Activated naive CD4-positive, alpha-beta T cell treated with anti-CD3 and anti-CD28 coated beads, Interleukin-2, amount 50 U/mL, for 72 hours (primary cell): ENCODE measurements around the gene MCOLN3. TPM values are rescaled to one million over a fixed set of nuclear protein-coding genes. Genes with fewer than 3 reads are reported as not detected.
A peak's percentile ranks its signal among the peaks of the same experiment; 100 is the strongest.
"Not testable (repeated sequence)": the region's sequence is repeated elsewhere in the genome, so short reads cannot be mapped to it uniquely, and the experiment has no call there.

Experiments
- ATAC-seq, 2 donors: fragments of 150-1000 bp; cut with Tn5 transposase; 2 replicates each; pipeline ENCODE4 v1.10.0; 2021; ENCODE audit warnings: mild to moderate bottlenecking in 2 of 2, moderate library complexity in 2 of 2
- DNase-seq, 2 donors: peaks; one replicate each; pipeline ENCODE4 v3.0.0; 2021 to 2022; ENCODE audit warnings: low spot score in 2 of 2
- H3K27ac Mint-ChIP-seq, 2 donors: one replicate each; pipeline ENCODE4 v1.8.0; 2022; ENCODE audit warnings: mild to moderate bottlenecking in 2 of 2, mixed read lengths in 2 of 2
- H3K36me3 Mint-ChIP-seq, 2 donors: one replicate each; pipeline ENCODE4 v1.8.0; 2022; ENCODE audit warnings: mixed read lengths in 2 of 2
- H3K9me3 Mint-ChIP-seq, 2 donors: one replicate each; pipeline ENCODE4 v1.8.0; 2022; ENCODE audit warnings: mixed read lengths in 2 of 2
- total RNA-seq, 2 donors: library from RNA; stranded (reverse); gene quantifications; one replicate each; pipeline ENCODE4 v1.2.3, GENCODE V29; 2022

The MCOLN3 gene
- total RNA-seq, 2 donors from 2014 or later: 0.16 to 0.27 TPM

GRCh38 chr1:85015826-85016225 is 32.5 kb downstream of the MCOLN3 start:
- Mint-ChIP-seq H3K36me3 (peaks cover 0 to 2% of the 10 kb centered on the region in 2 donors), H3K27ac (no peak overlapping the region), H3K9me3 (peaks cover under 1 to 1% of the 10 kb centered on the region in 2 donors)
- ATAC-seq (no peak), DNase-seq (no peak)

- Mint-ChIP-seq H3K36me3 (peaks cover 20 to 44% of the 10 kb centered on the region in 2 donors), H3K9me3 (peaks cover 26 to 27% of the 10 kb centered on the region in 2 donors)
- not testable (repeated sequence) for DNase-seq, H3K27ac Mint-ChIP-seq, ATAC-seq
Measured at GRCh38 chr1:85005641-85006040, 42.7 kb downstream of the MCOLN3 start.

- DNase-seq (no peak), ATAC-seq (no peak)
- Mint-ChIP-seq H3K27ac (no peak overlapping the region), H3K9me3 (peaks cover 18 to 20% of the 10 kb centered on the region in 2 donors), H3K36me3 (peaks cover 12 to 46% of the 10 kb centered on the region in 2 donors)
Measured at GRCh38 chr1:85001742-85002141, 46.6 kb downstream of the MCOLN3 start.

GRCh38 chr1:84998642-84999280 is 49.5 kb downstream of the MCOLN3 start:
- H3K9me3 Mint-ChIP-seq: peaks cover 3 to 8% of the 10 kb centered on the region in 2 donors
- H3K36me3 Mint-ChIP-seq: peaks cover 6 to 31% of the 10 kb centered on the region in 2 donors
- DNase-seq (peak in 1 of 2 donors; percentile 14), ATAC-seq (peak; percentile 18 to 29)
- H3K27ac Mint-ChIP-seq: peak overlapping the region in 1 of 2 donors; percentile 17

- H3K36me3 Mint-ChIP-seq: peaks cover 9 to 23% of the 10 kb centered on the region in 2 donors
- peak in 1 of 2 donors; percentile 25 for DNase-seq
- ATAC-seq: peak in 1 of 2 donors; percentile 17
- H3K9me3 Mint-ChIP-seq: peaks cover 0 to 3% of the 10 kb centered on the region in 2 donors
- H3K27ac Mint-ChIP-seq: peak overlapping the region; percentile 63 to 88
Measured at GRCh38 chr1:84997667-84998600, 50.4 kb downstream of the MCOLN3 start.

- peak within 1 kb of the TSS; percentile 63 to 88 for H3K27ac Mint-ChIP-seq
- H3K36me3 Mint-ChIP-seq: peaks cover 12 to 19% of the 10 kb centered on the region in 2 donors
- H3K9me3 Mint-ChIP-seq: no peaks in the 10 kb centered on the region
- DNase-seq (peak; percentile 53 to 62), ATAC-seq (peak; percentile 69 to 79)
Measured at GRCh38 chr1:84996846-84997666, 51.2 kb downstream of the MCOLN3 start, which contains the start of gene MCOLN2. Gene MCOLN2 (minus strand): TSS chr1:84997113. CDS start chr1:84996872, 241 bp downstream.

GRCh38 chr1:84995484-84996334 is 52.6 kb downstream of the MCOLN3 start:
- H3K9me3 Mint-ChIP-seq: no peaks in the 10 kb centered on the region
- H3K27ac Mint-ChIP-seq: peak overlapping the region; percentile 4 to 88
- DNase-seq (peak in 1 of 2 donors; percentile 10), ATAC-seq (peak; percentile 66 to 74)
- peaks cover 13 to 19% of the 10 kb centered on the region in 2 donors for H3K36me3 Mint-ChIP-seq

GRCh38 chr1:84991097-84991920 is 57.0 kb downstream of the MCOLN3 start:
- peak overlapping the region; percentile 3 to 55 for H3K27ac Mint-ChIP-seq
- no peak for DNase-seq
- ATAC-seq: peak; percentile 17 to 46
- H3K36me3 Mint-ChIP-seq: peaks cover 6 to 13% of the 10 kb centered on the region in 2 donors
- H3K9me3 Mint-ChIP-seq: no peaks in the 10 kb centered on the region

- H3K36me3 Mint-ChIP-seq: peaks cover 14 to 33% of the 10 kb centered on the region in 2 donors
- DNase-seq: no peak
- H3K27ac Mint-ChIP-seq: peak overlapping the region; percentile 1 to 2
- peaks cover 0 to 8% of the 10 kb centered on the region in 2 donors for H3K9me3 Mint-ChIP-seq
- peak; percentile 90 to 96 for ATAC-seq
Measured at GRCh38 chr1:84988588-84988987, 59.7 kb downstream of the MCOLN3 start.

- not testable (repeated sequence) for ATAC-seq, H3K27ac Mint-ChIP-seq
Measured at GRCh38 chr1:84986561-84986960, 61.7 kb downstream of the MCOLN3 start.

GRCh38 chr1:84985365-84985764 is 62.9 kb downstream of the MCOLN3 start:
- peaks cover 14 to 29% of the 10 kb centered on the region in 2 donors for H3K36me3 Mint-ChIP-seq
- no peak for ATAC-seq
- H3K9me3 Mint-ChIP-seq: peaks cover 0 to 13% of the 10 kb centered on the region in 2 donors
- no peak for DNase-seq
- H3K27ac Mint-ChIP-seq: no peak overlapping the region

More at GRCh38 chr1:84986561-84986960, 61.7 kb downstream of the MCOLN3 start:
- not testable (repeated sequence) for DNase-seq, H3K9me3 Mint-ChIP-seq
- H3K36me3 Mint-ChIP-seq: peaks cover 14 to 21% of the 10 kb centered on the region in 2 donors

- ATAC-seq (no peak), DNase-seq (no peak)
- Mint-ChIP-seq H3K36me3 (peaks cover 14 to 45% of the 10 kb centered on the region in 2 donors), H3K9me3 (peaks cover 0 to 18% of the 10 kb centered on the region in 2 donors), H3K27ac (no peak overlapping the region)
Measured at GRCh38 chr1:84982395-84982794, 65.9 kb downstream of the MCOLN3 start.

- H3K9me3 Mint-ChIP-seq: peaks cover 0 to 4% of the 10 kb centered on the region in 2 donors
- ATAC-seq (peak in 1 of 2 donors; percentile 43), DNase-seq (no peak)
- H3K36me3 Mint-ChIP-seq: peaks cover 0 to 32% of the 10 kb centered on the region in 2 donors
- H3K27ac Mint-ChIP-seq: peak overlapping the region in 1 of 2 donors; percentile 56
Measured at GRCh38 chr1:84975035-84975434, 73.3 kb downstream of the MCOLN3 start.

GRCh38 chr1:84973498-84974334 is 74.6 kb downstream of the MCOLN3 start:
- DNase-seq: peak in 1 of 2 donors; percentile 55
- peak overlapping the region in 1 of 2 donors; percentile 2 for H3K27ac Mint-ChIP-seq
- H3K9me3 Mint-ChIP-seq: peaks cover 0 to 4% of the 10 kb centered on the region in 2 donors
- ATAC-seq: peak in 1 of 2 donors; percentile 58
- H3K36me3 Mint-ChIP-seq: peaks cover 0 to 22% of the 10 kb centered on the region in 2 donors
